Femur (tissue), 1 donor: ENCODE data around the gene SFTPA2.
"Not testable (repeated sequence)": the region's sequence is repeated elsewhere in the genome, so short reads cannot be mapped to it uniquely, and the experiment has no call there.

Experiments used
- DNase-seq: peaks from one replicate; pipeline ENCODE4 v3.0.0-alpha.2; 2017

Gene SFTPA2

DNA sequence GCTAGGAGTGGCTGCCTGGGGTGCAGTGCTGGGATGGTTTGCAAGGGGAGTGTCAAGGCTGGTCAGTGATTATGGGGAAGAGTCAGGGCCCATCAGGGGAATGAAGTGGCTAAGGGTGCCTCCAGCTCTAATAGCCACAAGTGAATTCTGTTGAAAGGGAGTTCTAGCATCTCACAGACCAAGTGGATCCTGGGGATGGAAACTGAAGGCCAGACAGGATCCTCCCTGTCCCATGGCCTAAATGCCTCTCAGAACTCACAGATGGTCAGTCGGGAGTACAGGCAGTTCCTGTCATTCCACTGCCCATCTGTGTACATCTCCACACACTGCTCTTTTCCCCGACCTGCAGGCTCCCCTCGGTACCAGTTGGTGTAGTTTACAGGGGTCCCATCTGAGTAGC is 3.2 kb downstream of the SFTPA2 start:
- DNase-seq, result not testable (repeated sequence)

DNA sequence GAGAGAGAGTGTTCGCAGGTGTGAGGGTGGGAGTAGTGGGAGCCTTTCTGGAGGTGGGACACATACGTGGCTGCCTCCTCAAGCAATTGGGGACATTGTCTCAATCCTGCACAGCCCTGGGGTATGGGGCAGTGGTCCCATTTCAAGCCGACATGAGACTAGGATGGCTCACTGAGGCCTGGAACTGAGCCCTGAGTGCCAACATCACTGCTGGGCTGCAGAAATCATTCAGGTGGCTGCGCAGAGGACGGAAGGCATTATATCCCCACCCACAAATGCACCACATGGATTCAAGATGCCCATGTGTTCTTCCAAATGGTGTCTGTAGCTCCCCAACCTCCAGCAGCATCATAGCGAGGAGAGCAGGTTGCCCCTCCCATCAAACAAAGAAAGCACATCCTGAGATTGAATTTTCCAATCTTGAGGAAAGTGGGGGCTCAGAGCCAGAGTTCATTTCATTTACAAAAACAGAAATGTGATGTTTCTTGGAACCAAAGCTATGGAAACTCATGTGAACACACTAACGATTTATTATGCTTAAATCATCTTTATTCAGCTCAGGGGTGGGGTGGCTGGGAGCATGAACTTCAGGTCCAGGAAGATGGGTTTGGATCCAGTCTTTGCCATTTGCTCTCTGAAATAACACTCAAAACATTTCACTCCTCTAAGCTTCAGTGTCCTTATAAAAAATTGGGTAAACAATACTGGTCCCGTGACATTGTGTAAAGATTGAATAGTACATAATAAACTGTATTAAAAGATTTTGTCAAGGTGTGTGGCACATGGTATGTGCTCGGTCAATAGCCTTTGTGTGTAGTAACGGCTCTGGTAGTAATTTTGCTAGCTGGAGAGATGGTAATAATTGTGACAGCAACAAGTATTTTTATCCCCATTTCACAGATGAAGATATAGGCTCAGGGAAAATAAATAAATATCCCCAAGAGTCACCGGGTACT is 4.6 kb downstream of the SFTPA2 start:
- no peak for DNase-seq

DNA sequence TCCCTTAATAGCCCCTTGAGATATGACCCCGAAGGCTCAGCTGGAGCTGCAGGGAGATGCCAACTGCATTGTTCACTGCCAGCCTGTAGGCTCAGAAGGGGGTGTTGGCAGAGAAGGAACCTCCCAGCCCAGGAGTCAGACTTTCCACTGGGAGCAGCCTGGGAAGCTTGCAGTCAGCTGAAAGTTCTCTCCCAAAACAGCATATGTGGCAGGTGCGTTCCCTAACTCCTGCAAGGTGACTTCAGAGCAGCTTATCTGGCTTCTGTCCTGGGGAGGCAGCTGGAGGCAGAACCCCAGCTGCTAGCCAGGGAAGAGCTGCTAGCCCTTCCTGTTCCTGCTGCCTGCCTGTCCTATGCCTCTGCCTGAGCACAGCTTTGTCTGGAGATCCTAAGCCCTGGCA is 8.1 kb downstream of the SFTPA2 start:
- no peak for DNase-seq

- DNase-seq, result no peak
Observed at GRCh38 chr10:79547973-79548372, 12.2 kb downstream of the SFTPA2 start.

GRCh38 chr10:79547128-79547527 is 13.1 kb downstream of the SFTPA2 start:
- DNase-seq, result not testable (repeated sequence)

DNA sequence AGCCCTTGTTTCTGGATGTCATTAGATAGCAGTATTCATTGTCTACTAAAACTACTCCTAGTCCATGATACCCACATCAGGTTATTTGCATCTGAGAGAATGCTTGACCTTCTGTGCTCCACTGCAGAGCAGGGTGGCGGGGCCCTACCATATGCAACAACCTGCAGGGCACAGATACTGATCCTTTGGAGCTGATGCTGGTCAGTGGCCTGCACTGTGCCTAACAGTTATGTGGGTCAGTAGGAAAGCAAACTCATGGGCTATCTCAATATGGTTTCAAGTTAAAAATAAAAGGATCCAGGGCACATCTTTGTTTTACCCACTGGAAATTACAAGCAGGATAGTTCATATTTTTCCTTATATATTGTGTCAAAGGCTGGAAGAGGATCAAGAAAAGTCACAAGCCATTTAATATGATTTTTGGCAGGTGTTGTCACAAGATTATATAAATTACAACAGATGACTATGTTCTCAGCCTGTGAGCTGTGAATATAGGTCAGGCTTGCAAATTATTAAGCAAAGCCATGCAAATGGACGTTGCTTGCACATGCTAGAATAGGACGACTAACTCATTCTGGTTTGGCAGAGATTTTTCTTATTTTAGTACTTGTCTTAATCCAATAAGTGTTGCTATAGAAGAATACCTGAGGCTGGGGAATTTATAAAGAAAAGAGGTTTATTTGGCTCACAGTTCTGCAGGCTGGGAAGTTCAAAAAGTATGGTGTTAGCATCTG is 15.1 kb downstream of the SFTPA2 start:
- not testable (repeated sequence) for DNase-seq

DNA sequence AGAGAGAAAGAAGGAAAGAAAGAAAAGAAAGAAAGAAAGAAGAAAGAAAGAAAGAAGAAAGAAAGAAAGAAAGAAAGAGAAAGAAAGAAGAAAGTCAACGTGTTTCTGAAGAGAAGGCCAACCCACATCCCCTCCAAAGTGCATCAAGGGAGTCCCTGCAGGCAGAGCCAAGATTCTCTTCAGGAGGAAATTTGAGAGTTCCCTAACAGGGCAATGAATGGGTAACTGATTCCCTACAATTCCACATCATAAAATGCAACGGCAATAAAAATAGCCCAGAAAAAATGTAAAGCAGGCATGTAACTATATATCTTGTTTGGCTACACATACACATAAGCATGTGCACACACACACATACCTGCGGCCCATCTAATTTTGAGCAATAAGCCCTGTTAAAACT is 15.8 kb downstream of the SFTPA2 start:
- DNase-seq, result not testable (repeated sequence)

GRCh38 chr10:79542626-79543025 is 17.6 kb downstream of the SFTPA2 start:
- no peak for DNase-seq

DNA sequence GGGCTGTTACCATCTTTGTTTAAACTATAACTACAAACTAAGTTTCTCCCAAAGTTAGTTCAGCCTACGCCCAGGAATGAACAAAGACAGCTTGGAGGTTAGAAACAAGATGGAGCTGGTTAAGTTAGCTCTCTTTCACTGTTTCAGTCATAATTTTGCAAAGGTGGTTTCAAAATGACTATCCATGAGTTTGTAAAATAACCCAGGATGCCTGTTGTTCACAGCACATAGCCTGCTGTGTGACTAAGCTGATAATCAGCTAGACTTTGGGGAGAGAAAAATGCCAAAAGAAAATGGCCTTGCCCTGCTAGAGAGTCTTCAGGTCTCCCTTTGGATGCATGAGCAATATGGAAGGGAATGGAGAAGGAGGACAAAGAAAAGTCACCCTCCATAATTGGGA is 19.3 kb downstream of the SFTPA2 start:
- not testable (repeated sequence) for DNase-seq

- DNase-seq, result not testable (repeated sequence)
Observed at GRCh38 chr10:79538311-79538710, 21.9 kb downstream of the SFTPA2 start.

- not testable (repeated sequence) for DNase-seq
Observed at GRCh38 chr10:79533903-79534175, 26.4 kb downstream of the SFTPA2 start.

DNA sequence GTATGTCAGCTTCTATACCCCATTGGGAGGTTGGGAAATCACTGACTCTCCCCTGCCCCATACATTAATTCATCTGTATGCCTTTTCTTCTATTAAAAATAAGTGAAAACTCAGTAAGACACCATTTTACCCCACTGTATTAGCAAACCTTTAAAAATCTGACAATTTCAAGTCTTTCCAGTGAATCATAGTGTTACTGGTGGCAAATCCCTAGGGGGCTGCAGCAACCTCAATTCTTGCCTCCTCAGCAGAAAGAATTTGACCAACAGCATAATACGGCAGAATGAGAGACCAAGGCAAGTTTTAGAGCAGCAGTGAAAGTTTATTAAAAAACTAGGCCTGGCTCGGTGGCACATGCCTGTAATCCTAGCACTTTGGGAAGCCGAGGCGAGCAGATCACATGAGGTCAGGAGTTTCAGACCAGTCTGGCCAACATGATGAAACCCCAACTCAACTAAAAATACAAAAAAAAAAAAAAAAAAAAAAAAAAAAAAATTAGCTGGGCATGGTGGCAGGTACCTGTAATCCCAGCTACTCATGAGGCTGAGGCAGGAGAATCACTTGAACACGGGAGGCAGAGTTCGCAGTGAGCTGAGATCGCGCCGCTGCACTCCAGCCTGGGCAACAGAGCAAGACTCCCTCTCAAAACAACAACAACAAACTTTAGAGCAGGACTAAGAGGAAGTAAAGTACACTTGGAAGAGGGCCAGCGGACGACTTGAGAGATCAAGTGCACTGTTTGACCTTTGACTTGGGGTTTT is 26.9 kb downstream of the SFTPA2 start:
- DNase-seq, result not testable (repeated sequence)

- not testable (repeated sequence) for DNase-seq
Observed at GRCh38 chr10:79528261-79528660, 31.9 kb downstream of the SFTPA2 start.

DNA sequence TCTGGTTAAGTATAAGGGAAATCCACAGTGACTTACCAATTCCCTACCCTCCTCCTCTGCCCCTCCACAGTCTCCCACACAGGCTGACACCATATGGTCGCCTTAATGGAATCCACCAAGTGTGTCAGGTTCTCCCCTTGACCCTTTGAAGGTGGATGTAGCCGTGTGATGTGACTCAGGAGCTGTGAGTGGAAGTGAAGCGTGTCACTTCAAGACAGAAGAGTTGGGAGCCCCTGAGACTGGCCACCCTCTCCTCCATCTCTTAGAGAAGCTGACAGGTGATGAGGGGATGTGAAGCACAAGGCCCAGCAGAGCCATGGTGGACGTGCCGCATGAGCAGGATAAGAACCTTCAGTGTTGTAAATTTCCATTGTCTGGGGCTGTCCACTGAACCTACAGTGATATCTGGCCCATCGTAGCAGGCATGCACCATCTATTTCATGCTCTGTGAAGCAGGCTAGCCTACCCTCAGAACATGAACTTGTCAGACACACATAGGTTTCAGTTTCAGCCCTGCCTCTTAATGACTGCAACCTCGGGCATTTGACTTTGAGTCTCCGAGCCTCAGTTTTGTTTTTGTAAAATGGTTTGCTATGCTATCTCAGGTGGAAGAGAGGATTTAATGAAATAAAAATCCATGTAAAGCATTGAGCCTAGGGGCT is 35.0 kb downstream of the SFTPA2 start:
- DNase-seq, result not testable (repeated sequence)

DNA sequence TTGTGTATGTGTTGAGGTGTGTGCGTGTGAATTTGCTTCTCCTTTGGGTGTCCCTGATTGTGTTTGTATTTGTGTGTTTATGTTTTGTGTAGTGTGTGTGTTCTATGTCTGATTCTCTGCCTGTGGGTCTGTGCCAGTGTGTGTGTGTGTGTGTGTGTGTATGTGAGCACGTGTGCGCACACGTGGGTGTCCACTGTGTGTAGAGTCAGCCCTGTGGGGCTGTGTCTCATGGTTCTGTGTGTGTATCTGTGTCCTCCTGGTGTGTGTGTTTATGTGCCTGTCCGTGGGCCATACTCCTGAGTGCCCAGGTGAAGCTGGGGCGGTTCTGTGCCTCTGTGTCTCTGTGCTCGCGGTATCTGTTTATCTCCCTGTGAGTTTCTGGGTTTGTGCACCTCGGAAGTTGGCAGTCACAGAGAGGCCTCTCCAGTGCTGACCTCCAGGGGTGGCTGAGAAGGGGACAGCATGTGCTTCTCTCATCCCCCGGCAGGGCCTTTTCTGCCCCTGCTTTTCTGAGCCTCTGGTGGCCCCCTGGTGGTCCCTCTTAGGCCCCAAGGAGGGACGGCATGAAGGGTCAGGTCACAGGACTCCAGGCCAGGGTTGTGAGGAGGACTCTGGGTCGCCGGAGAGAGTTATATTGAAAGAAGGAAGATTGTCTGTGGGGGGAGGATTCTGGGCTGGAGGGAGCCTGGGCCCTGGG is 36.9 kb downstream of the SFTPA2 start:
- not testable (repeated sequence) for DNase-seq

DNA sequence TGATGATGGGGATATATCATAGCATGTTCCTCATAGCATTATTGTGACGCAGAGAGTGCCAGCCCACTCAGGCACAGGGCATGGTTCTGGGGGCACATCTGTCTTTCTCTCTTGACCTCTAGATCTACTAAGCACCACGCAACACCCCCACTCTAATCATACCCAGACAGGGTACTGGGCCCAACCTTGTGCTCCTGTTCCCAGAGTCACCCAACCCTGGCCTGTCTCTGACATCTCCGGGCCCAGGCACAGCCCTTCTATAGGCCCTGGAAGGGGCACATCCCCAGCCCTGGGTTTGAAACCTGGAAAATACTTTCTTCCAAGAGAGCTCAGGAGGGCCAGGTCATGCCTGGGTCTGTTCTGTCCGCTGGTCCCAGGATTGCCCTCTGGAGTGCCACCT is 37.7 kb downstream of the SFTPA2 start:
- DNase-seq, result not testable (repeated sequence)

GRCh38 chr10:79521751-79522150 is 38.5 kb downstream of the SFTPA2 start:
- not testable (repeated sequence) for DNase-seq

GRCh38 chr10:79517567-79517966 is 42.6 kb downstream of the SFTPA2 start:
- not testable (repeated sequence) for DNase-seq

DNA sequence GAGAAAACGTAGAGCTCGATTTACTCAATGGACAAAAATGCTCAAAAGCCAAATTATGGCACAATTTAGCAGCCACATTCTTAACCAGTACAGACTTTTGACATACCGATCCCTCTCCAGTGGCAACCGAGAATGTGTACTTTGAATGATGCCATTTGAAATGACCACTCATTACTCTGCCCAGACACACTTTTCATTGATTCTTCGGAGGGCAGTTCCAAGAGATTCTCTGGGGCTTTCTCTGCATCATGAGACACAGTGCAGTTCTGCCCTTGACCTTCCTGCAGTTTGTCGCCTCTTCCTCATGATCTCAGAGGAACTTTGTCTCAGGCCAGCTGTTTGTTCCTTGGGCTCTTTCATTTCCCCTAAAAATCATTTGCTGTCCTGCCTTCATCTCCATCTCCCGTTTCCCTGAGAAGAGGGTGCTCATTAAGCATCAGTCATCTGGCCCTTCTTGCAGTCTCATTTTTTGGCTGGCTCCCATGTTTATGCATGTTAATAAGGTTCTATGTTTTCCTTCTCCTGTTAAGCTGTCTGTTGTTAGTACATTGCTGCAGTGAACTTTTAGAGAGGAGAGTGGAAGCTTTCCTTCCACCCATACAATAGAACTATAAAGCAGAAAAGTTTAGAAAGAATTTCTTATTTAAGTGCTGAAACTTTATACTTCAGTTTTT is 43.5 kb downstream of the SFTPA2 start:
- DNase-seq, result not testable (repeated sequence)

DNA sequence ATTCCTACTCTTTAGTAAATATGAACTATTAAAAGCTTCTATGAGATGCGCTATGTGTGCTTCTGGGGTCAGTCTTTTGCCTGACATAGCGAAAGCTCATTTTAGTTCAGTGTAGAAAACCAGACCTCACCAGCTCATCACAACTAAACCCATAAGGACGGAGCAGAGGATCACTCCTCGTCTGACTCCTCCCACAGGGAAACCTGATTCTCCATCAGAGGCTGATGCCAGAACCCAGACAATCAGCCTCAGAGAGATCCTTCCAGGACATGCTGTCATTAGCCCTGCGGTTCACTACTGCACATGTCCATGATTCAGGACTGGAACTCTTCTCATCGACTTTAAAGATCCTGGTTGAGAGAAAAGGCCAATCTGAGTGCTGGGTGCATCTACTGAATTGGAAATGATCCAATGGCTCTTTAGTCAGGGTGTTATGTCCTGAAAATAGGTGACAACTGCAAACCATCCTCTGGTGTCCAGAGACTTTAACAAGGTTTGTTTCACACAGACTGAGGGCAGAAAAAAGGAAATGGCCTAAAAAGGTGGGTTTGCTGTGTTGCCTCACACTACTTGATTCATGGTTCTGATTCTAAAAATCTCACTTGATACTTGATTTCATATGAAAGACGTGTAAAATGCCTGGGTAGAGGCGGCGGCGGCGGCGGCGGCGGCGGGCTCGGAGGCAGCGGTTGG is 48.2 kb downstream of the SFTPA2 start, which contains the start of gene EIF5AL1:
Gene EIF5AL1, plus strand, starts transcription at position 643 of the 693 bp plus-strand sequence. CDS start 117 bp downstream, outside the sequence.
- not testable (repeated sequence) for DNase-seq
